Erythroblast (primary cell): ENCODE data around the gene PLEKHG5.

Experiments used
- GATA1 ChIP-seq: IDR thresholded peaks from 2 replicates; pipeline ENCODE4 v1.6.1; 2011; ENCODE audit warnings: low read depth, mild to moderate bottlenecking, control low read depth, low read length, moderate library complexity
- POLR2A ChIP-seq: IDR thresholded peaks from 2 replicates; pipeline ENCODE4 v1.6.1; 2011; ENCODE audit warnings: mild to moderate bottlenecking, low read length

DNA sequence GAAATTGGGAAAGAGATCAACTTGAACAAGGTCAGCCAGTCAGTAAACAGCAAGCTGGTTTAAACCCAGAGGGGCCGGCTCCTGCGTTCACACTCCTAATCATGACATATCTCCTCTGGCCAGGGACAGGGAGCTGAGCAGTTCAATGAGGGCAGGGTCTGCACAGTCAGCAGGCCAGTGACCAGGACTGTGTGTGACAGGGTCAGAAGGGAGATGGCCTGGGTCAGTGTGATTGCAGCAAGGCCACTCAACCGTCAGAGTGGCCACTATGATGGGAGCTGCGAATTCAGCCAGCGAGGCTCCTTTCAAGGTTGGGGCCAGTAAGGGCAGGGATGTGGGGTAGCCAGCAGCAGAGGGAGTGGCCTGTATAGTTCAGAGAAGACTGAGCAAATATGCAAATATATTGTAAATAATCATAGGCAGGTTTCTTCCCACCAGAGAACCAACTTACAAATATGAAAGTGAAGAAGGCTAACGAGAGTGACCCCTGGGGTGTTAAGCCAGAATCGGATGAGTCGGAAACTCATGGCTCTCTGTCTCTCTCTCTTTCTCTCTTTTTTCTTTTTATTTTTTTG, 42.9 kb upstream of the PLEKHG5 start:
- TF ChIP-seq POLR2A (no peak), GATA1 (no peak)
